Parathyroid adenoma (tissue), 2 donors: ENCODE data around the gene RINT1.
"Not testable (repeated sequence)": the region's sequence is repeated elsewhere in the genome, so short reads cannot be mapped to it uniquely, and the experiment has no call there.

ENCODE experiments used
- H2AFZ ChIP-seq: fragments of 300-600 bp; sonication (generic); one replicate; pipeline ENCODE4 v1.7.0; 2017; ENCODE audit warnings: antibody characterized with exemption, mild to moderate bottlenecking
- H3K27ac ChIP-seq: fragments of 300-600 bp; sonication (generic); one replicate; pipeline ENCODE4 v1.7.0; 2017
- H3K27me3 ChIP-seq: fragments of 300-600 bp; sonication (generic); one replicate; pipeline ENCODE4 v1.7.0; 2017; ENCODE audit warnings: low read length; ENCODE audit not compliant: control insufficient read depth, insufficient read depth
- H3K36me3 ChIP-seq: fragments of 300-600 bp; sonication (generic); one replicate; pipeline ENCODE4 v1.7.0; 2017; ENCODE audit warnings: low read length; ENCODE audit not compliant: control insufficient read depth, insufficient read depth
- H3K4me1 ChIP-seq: fragments of 300-600 bp; sonication (generic); one replicate; pipeline ENCODE4 v1.7.0; 2017; ENCODE audit warnings: control low read depth
- H3K4me2 ChIP-seq: fragments of 300-600 bp; sonication (generic); one replicate; pipeline ENCODE4 v1.7.0; 2017; ENCODE audit warnings: low read length
- H3K4me3 ChIP-seq: fragments of 300-600 bp; sonication (generic); one replicate; pipeline ENCODE4 v1.7.0; 2017; ENCODE audit warnings: low read depth, low read length
- H3K79me2 ChIP-seq: fragments of 300-600 bp; sonication (generic); one replicate; pipeline ENCODE4 v1.7.0; 2017; ENCODE audit warnings: control low read depth
- H3K9ac ChIP-seq: fragments of 300-600 bp; sonication (generic); one replicate; pipeline ENCODE4 v1.7.0; 2017; ENCODE audit warnings: mild to moderate bottlenecking
- H3K9me3 ChIP-seq: fragments of 300-600 bp; sonication (generic); one replicate; pipeline ENCODE4 v1.7.0; 2017; ENCODE audit warnings: low read length; ENCODE audit not compliant: control insufficient read depth
- CTCF ChIP-seq: fragments of 300-600 bp; sonication (generic); IDR thresholded peaks from one replicate; pipeline ENCODE4 v1.7.0; 2017; ENCODE audit warnings: antibody characterized with exemption, mild to moderate bottlenecking
- donor health status: primary hyperparathyroidism.

The RINT1 gene

GRCh38 chr7:105512926-105513526 is 19.0 kb upstream of the RINT1 start:
- peaks cover 48% of the 10 kb centered on the region for H3K79me2 ChIP-seq
- no peaks in the 10 kb centered on the region for H3K36me3 ChIP-seq
- no peak overlapping the region for H3K9ac ChIP-seq
- H3K9me3 ChIP-seq: no peaks in the 10 kb centered on the region
- no peak overlapping the region for H3K4me2 ChIP-seq
- no peak overlapping the region for H3K4me3 ChIP-seq
- H2AFZ ChIP-seq: no peak overlapping the region
- H3K27me3 ChIP-seq: no peaks in the 10 kb centered on the region
- TF ChIP-seq CTCF: no peak
- peaks cover 2% of the 10 kb centered on the region for H3K4me1 ChIP-seq
- H3K27ac ChIP-seq: no peak overlapping the region

GRCh38 chr7:105515610-105516009 is 16.4 kb upstream of the RINT1 start:
- H3K9ac ChIP-seq, H3K9me3 ChIP-seq, H3K4me1 ChIP-seq, H3K27ac ChIP-seq, H3K36me3 ChIP-seq, H2AFZ ChIP-seq, H3K27me3 ChIP-seq, H3K4me3 ChIP-seq, H3K4me2 ChIP-seq: not testable (repeated sequence)
- peaks cover 49% of the 10 kb centered on the region for H3K79me2 ChIP-seq

GRCh38 chr7:105519353-105519752 is 12.6 kb upstream of the RINT1 start:
- Histone ChIP-seq H3K9ac (no peak overlapping the region), H3K4me3 (no peak overlapping the region), H3K4me1 (peaks cover 12% of the 10 kb centered on the region), H3K79me2 (peaks cover 28% of the 10 kb centered on the region), H3K4me2 (no peak overlapping the region), H3K27ac (no peak overlapping the region), H3K36me3 (no peaks in the 10 kb centered on the region), H2AFZ (no peak overlapping the region), H3K27me3 (no peaks in the 10 kb centered on the region), H3K9me3 (no peaks in the 10 kb centered on the region)
- TF ChIP-seq CTCF: no peak

GRCh38 chr7:105520620-105521019 is 11.4 kb upstream of the RINT1 start:
- peak overlapping the region; percentile 97 for H3K27ac ChIP-seq
- H3K79me2 ChIP-seq: peaks cover 28% of the 10 kb centered on the region
- peaks cover 12% of the 10 kb centered on the region for H3K4me1 ChIP-seq
- H3K9me3 ChIP-seq, H3K4me2 ChIP-seq, H3K36me3 ChIP-seq, H3K4me3 ChIP-seq, H2AFZ ChIP-seq, H3K27me3 ChIP-seq, H3K9ac ChIP-seq: not testable (repeated sequence)

- peaks cover 25% of the 10 kb centered on the region for H3K79me2 ChIP-seq
- peaks cover 12% of the 10 kb centered on the region for H3K4me1 ChIP-seq
- H3K4me2 ChIP-seq: peak overlapping the region; percentile 95
- peak overlapping the region; percentile 92 for H3K9ac ChIP-seq
- peak overlapping the region; percentile 97 for H3K27ac ChIP-seq
- H3K9me3 ChIP-seq: no peaks in the 10 kb centered on the region
- peak overlapping the region; percentile 66 for H3K4me3 ChIP-seq
- peak overlapping the region; percentile 100 for H2AFZ ChIP-seq
- TF ChIP-seq CTCF: no peak
- no peaks in the 10 kb centered on the region for H3K36me3 ChIP-seq
- no peaks in the 10 kb centered on the region for H3K27me3 ChIP-seq
These were observed 10.8 kb upstream of the RINT1 start for GRCh38 chr7:105521027-105521716.
